HG02642 (cell line): ENCODE data around the gene TRIM28.

Experiments
- ATAC-seq: cut with Tn5 transposase; IDR thresholded peaks from one replicate; pipeline ENCODE4 v1.9.1; 2021; ENCODE audit warnings: mild to moderate bottlenecking; ENCODE audit not compliant: unreplicated experiment, poor library complexity

TRIM28 gene

GRCh38 chr19:58547323-58548312 is 3.8 kb downstream of the TRIM28 start:
- ATAC-seq, result no peak

GRCh38 chr19:58548859-58549663 is 5.2 kb downstream of the TRIM28 start:
- no peak for ATAC-seq

- no peak for ATAC-seq
Measured at GRCh38 chr19:58549664-58550361, 5.9 kb downstream of the TRIM28 start.

GRCh38 chr19:58550362-58551122 is 6.7 kb downstream of the TRIM28 start:
- no peak for ATAC-seq

GRCh38 chr19:58551123-58551497 is 7.2 kb downstream of the TRIM28 start:
- ATAC-seq, result no peak

- no peak for ATAC-seq
Measured at GRCh38 chr19:58551577-58552471, 8.0 kb downstream of the TRIM28 start.

GRCh38 chr19:58552655-58553054 is 8.8 kb downstream of the TRIM28 start:
- no peak for ATAC-seq

GRCh38 chr19:58553799-58554493 is 10.1 kb downstream of the TRIM28 start:
- no peak for ATAC-seq

- peak; percentile 37 for ATAC-seq
Measured at GRCh38 chr19:58554494-58555368, 10.9 kb downstream of the TRIM28 start, which contains the start of gene CHMP2A. TSS of gene CHMP2A (minus strand) at chr19:58555105. CDS start at chr19:58554212, 893 bp downstream.

- ATAC-seq, result no peak
Measured at GRCh38 chr19:58555369-58555885, 11.6 kb downstream of the TRIM28 start.

- no peak for ATAC-seq
Measured at GRCh38 chr19:58555920-58556621, 12.2 kb downstream of the TRIM28 start.

- no peak for ATAC-seq
Measured at GRCh38 chr19:58556622-58557220, 12.9 kb downstream of the TRIM28 start.

GRCh38 chr19:58557221-58558065 is 13.6 kb downstream of the TRIM28 start:
- no peak for ATAC-seq

- peak; percentile 0 for ATAC-seq
Measured at GRCh38 chr19:58558066-58558622, 14.3 kb downstream of the TRIM28 start, which contains the start of gene UBE2M. TSS of gene UBE2M (minus strand) at chr19:58558611. CDS start at chr19:58558381, 230 bp downstream.
